OCI-LY7 (cell line): ENCODE results near the gene FARP2. TPM values are rescaled to one million over a fixed set of nuclear protein-coding genes. Genes with fewer than 3 reads are reported as not detected.
"Not testable (repeated sequence)": the region's sequence is repeated elsewhere in the genome, so short reads cannot be mapped to it uniquely, and the experiment has no call there.

Experiments
- BruUV-seq: library from RNA; stranded (reverse); fragments of 400-500 nt; replicated peaks from 2 replicates; lab custom pipeline; 2021; lab: Mats Ljungman, UMichigan
- CTCF ChIA-PET: fragments of 300-600 bp; sonication (Branson Sonifier 250); formaldehyde crosslinking; loops from one replicate; lab custom pipeline; 2022; ENCODE audit warnings: antibody characterized with exemption; ENCODE audit not compliant: unreplicated experiment; lab: Charles Lee
- POLR2A ChIA-PET: fragments of 300-600 bp; sonication (Branson Sonifier 250); formaldehyde crosslinking; loops from one replicate; lab custom pipeline; 2022; ENCODE audit warnings: antibody characterized with exemption; lab: Charles Lee
- DNase-seq: peaks from one replicate; pipeline ENCODE4 v3.0.0-alpha.2; 2015; ENCODE audit warnings: low spot score
- H2AFZ ChIP-seq: fragments of 200-600 bp; sonication (generic), shearing (Covaris generic); 2 replicates; pipeline ENCODE4 v1.6.1; 2014; ENCODE audit warnings: mild to moderate bottlenecking, antibody characterized with exemption, low read length, moderate library complexity
- H3K27ac ChIP-seq: fragments of 200-600 bp; sonication (generic); 2 replicates; pipeline ENCODE4 v1.5.1; 2014; ENCODE audit warnings: mixed run types, low read depth, mild to moderate bottlenecking, moderate library complexity, low read length, inconsistent platforms; ENCODE audit not compliant: poor library complexity, severe bottlenecking
- H3K36me3 ChIP-seq: fragments of 200-600 bp; sonication (generic); 2 replicates; pipeline ENCODE4 v1.6.1; 2014; ENCODE audit warnings: mild to moderate bottlenecking, antibody characterized with exemption, low read length, moderate library complexity, mixed read lengths; ENCODE audit not compliant: insufficient read depth
- H3K4me1 ChIP-seq: fragments of 200-600 bp; sonication (generic); 2 replicates; pipeline ENCODE4 v1.5.1; 2014; ENCODE audit warnings: mild to moderate bottlenecking, low read length; ENCODE audit not compliant: insufficient read depth, poor library complexity, severe bottlenecking
- H3K4me2 ChIP-seq: fragments of 200-600 bp; sonication (generic); 2 replicates; pipeline ENCODE4 v1.6.1; 2014; ENCODE audit warnings: mild to moderate bottlenecking, low read length
- H3K4me3 ChIP-seq: fragments of 200-600 bp; sonication (generic); 2 replicates; pipeline ENCODE4 v1.5.1; 2014; ENCODE audit warnings: mild to moderate bottlenecking, low read depth, low read length; ENCODE audit not compliant: poor library complexity, severe bottlenecking
- H3K79me2 ChIP-seq: fragments of 200-600 bp; sonication (generic); 2 replicates; pipeline ENCODE4 v1.6.1; 2016; ENCODE audit warnings: low read depth, mild to moderate bottlenecking, low read length, moderate library complexity, mixed read lengths; ENCODE audit not compliant: insufficient read depth
- H3K9me2 ChIP-seq: fragments of 200-600 bp; sonication (generic); 2 replicates; pipeline ENCODE4 v1.6.1; 2016; ENCODE audit warnings: mild to moderate bottlenecking, low read length, mixed read lengths; ENCODE audit not compliant: insufficient read depth
- H3K9me3 ChIP-seq: fragments of 200-600 bp; sonication (generic); 2 replicates; pipeline ENCODE4 v1.6.1; 2014; ENCODE audit warnings: mild to moderate bottlenecking, mixed run types, low read length, mixed read lengths
- H4K20me1 ChIP-seq: fragments of 200-600 bp; sonication (generic); 2 replicates; pipeline ENCODE4 v1.6.1; 2014; ENCODE audit warnings: mild to moderate bottlenecking, antibody characterized with exemption, low read length, moderate library complexity, mixed read lengths; ENCODE audit not compliant: insufficient read depth
- CTCF ChIP-seq: fragments of 200-600 bp; sonication (generic); conservative IDR thresholded peaks from 2 replicates; pipeline ENCODE4 v1.5.1; 2014; ENCODE audit warnings: mild to moderate bottlenecking, antibody characterized with exemption, low read length, moderate library complexity, mixed read lengths
- EZH2phosphoT487 ChIP-seq: fragments of 200-600 bp; sonication (generic); IDR thresholded peaks from 2 replicates; pipeline ENCODE4 v1.6.1; 2018; ENCODE audit warnings: low read depth, borderline replicate concordance, mild to moderate bottlenecking, mixed run types, antibody characterized with exemption, low read length, moderate library complexity, mixed read lengths
- intact Hi-C: fragments of 100-400 bp; cut with micrococcal nuclease; formaldehyde crosslinking; loops from one replicate; pipeline ENCODE4 v1.10.0; 2022; ENCODE audit not compliant: unreplicated experiment
- total RNA-seq, 2 experiments: library from RNA; depleted of rRNA in 1 of 2; stranded (reverse); fragments of >200 nt in 1 of 2; shearing (Covaris generic) in 1 of 2; gene quantifications; 2 replicates each; pipeline ENCODE4 v1.2.3, GENCODE V29; 2014 to 2022

The FARP2 gene
- total RNA-seq, 2 experiments from 2014 or later, result 33.6 to 52.7 TPM

GRCh38 chr2:241316825-241317224 is 39.3 kb upstream of the FARP2 start:
- no peak overlapping the region for H2AFZ ChIP-seq
- no TSS peak for BruUV-seq
- TF ChIP-seq CTCF (no peak), EZH2phosphoT487 (no peak)
- CTCF ChIA-PET, result no interaction called here
- peaks cover 47% of the 10 kb centered on the region for H3K36me3 ChIP-seq
- intact Hi-C loops, result loop anchor here (5.0 to 10.0 kb wide), 2 partner anchors 385 to 732 kb away; partner anchors contain the start of genes CAPN10 and ING5
- H3K9me3 ChIP-seq, result no peaks in the 10 kb centered on the region
- peak overlapping the region; percentile 86 for H3K4me2 ChIP-seq
- no peak for DNase-seq
- no peaks in the 10 kb centered on the region for H3K9me2 ChIP-seq
- peaks cover 59% of the 10 kb centered on the region for H4K20me1 ChIP-seq
- H3K4me1 ChIP-seq, result peaks cover 68% of the 10 kb centered on the region
- peaks cover 88% of the 10 kb centered on the region for H3K79me2 ChIP-seq
- POLR2A ChIA-PET, result interaction anchor here (1.1 to 1.5 kb wide), 3 partner anchors 41 to 55 kb away, joined by 4 to 6 read pairs (median 4); no protein-coding TSS in a partner anchor
- peak overlapping the region; percentile 96 for H3K4me3 ChIP-seq
- peak overlapping the region; percentile 87 for H3K27ac ChIP-seq

GRCh38 chr2:241317391-241317790 is 38.7 kb upstream of the FARP2 start:
- Histone ChIP-seq H3K4me1 (peaks cover 68% of the 10 kb centered on the region), H3K4me3 (peak overlapping the region; percentile 96), H3K79me2 (peaks cover 88% of the 10 kb centered on the region), H3K36me3 (peaks cover 52% of the 10 kb centered on the region), H4K20me1 (peaks cover 57% of the 10 kb centered on the region), H3K4me2 (peak overlapping the region; percentile 86), H3K9me3 (no peaks in the 10 kb centered on the region), H3K27ac (peak overlapping the region; percentile 87), H3K9me2 (no peaks in the 10 kb centered on the region), H2AFZ (no peak overlapping the region)
- BruUV-seq, result TSS peak; percentile 51
- intact Hi-C loops, result loop anchor here (5.0 to 10.0 kb wide), 2 partner anchors 385 to 733 kb away; partner anchors contain the start of genes CAPN10 and ING5
- CTCF ChIA-PET, result no interaction called here
- TF ChIP-seq EZH2phosphoT487 (no peak), CTCF (no peak)
- DNase-seq, result peak; percentile 36
- POLR2A ChIA-PET, result interaction anchor here (1.1 kb wide), 1 partner anchor 41 kb away, joined by 4 read pairs; no protein-coding TSS in a partner anchor

DNA sequence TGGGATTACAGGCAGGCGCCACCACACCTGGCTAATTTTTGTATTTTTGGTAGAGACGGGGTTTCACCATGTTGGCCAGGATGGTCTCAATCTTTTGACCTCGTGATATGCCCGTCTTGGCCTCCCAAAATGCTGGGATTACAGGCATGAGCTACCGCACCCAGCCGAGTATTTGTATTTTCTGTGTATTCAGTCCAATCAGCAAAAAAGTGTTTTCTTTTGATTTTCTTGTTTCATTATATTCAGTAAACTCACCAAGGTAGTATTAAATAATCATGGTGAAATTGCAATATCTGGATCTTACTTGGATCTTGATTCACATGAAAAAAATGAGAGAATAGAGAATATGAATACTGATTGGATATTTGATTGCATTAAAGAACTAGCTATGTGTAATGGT is 37.3 kb upstream of the FARP2 start:
- Histone ChIP-seq H3K36me3 (peaks cover 62% of the 10 kb centered on the region), H3K4me3 (peak overlapping the region; percentile 96), H3K4me2 (peak overlapping the region; percentile 86), H3K4me1 (peaks cover 70% of the 10 kb centered on the region), H4K20me1 (peaks cover 57% of the 10 kb centered on the region), H3K79me2 (peaks cover 88% of the 10 kb centered on the region)
- H3K9me3 ChIP-seq, CTCF ChIA-PET, H3K9me2 ChIP-seq, BruUV-seq, H3K27ac ChIP-seq, H2AFZ ChIP-seq, DNase-seq: not testable (repeated sequence)
- POLR2A ChIA-PET, result interaction anchor here (0.5 to 1.5 kb wide), 7 partner anchors 13 to 172 kb away, joined by 3 to 5 read pairs (median 3); no protein-coding TSS in a partner anchor
- intact Hi-C loops, result loop anchor here (5.0 to 10.0 kb wide), 2 partner anchors 383 to 734 kb away; partner anchors contain the start of genes CAPN10 and ING5
